ENCODE results near the gene ANKS1A.
"Not testable (repeated sequence)": the region's sequence is repeated elsewhere in the genome, so short reads cannot be mapped to it uniquely, and the experiment has no call there.

Gene ANKS1A

GRCh38 chr6:34888874-34889555 lies at the start of gene ANKS1A:
Gene ANKS1A (plus strand): TSS chr6:34889255. CDS start chr6:34889403, 148 bp downstream.
- Histone ChIP-seq H3K4me3 (ENCODE audit: low read length) (peak within 1 kb of the TSS; percentile 98), H3K9me3 (ENCODE audit: control insufficient read depth, low read length) (no peaks in the 10 kb centered on the region), H3K27me3 (ENCODE audit: control insufficient read depth, insufficient read depth, low read length) (no peaks in the 10 kb centered on the region), H3K9ac (ENCODE audit: low read length) (peak within 1 kb of the TSS; percentile 94), H3K36me3 (ENCODE audit: control insufficient read depth, insufficient read depth, low read length) (no peaks in the 10 kb centered on the region), H3K4me1 (ENCODE audit: control insufficient read depth, insufficient read depth, low read length) (peaks cover 10% of the 10 kb centered on the region)

- Histone ChIP-seq H3K27me3 (ENCODE audit: control insufficient read depth, insufficient read depth, low read length) (no peaks in the 10 kb centered on the region), H3K9ac (ENCODE audit: low read length) (no peak overlapping the region), H3K36me3 (ENCODE audit: control insufficient read depth, insufficient read depth, low read length) (no peaks in the 10 kb centered on the region), H3K9me3 (ENCODE audit: control insufficient read depth, low read length) (no peaks in the 10 kb centered on the region), H3K4me1 (ENCODE audit: control insufficient read depth, insufficient read depth, low read length) (no peaks in the 10 kb centered on the region), H3K4me3 (ENCODE audit: low read length) (no peak overlapping the region)
Measured at GRCh38 chr6:34839666-34840352, 49.2 kb upstream of the ANKS1A start.

- H3K36me3 ChIP-seq (ENCODE audit: control insufficient read depth, insufficient read depth, low read length); H3K4me1 ChIP-seq (ENCODE audit: control insufficient read depth, insufficient read depth, low read length); H3K9me3 ChIP-seq (ENCODE audit: control insufficient read depth, low read length); H3K4me3 ChIP-seq (ENCODE audit: low read length); H3K9ac ChIP-seq (ENCODE audit: low read length); H3K27me3 ChIP-seq (ENCODE audit: control insufficient read depth, insufficient read depth, low read length): not testable (repeated sequence)
Measured at GRCh38 chr6:34849066-34849465, 40.0 kb upstream of the ANKS1A start.

- H3K4me3 ChIP-seq (ENCODE audit: low read length) = no peak overlapping the region
- no peak overlapping the region for H3K9ac ChIP-seq (ENCODE audit: low read length)
- no peaks in the 10 kb centered on the region for H3K9me3 ChIP-seq (ENCODE audit: control insufficient read depth, low read length)
- H3K27me3 ChIP-seq (ENCODE audit: control insufficient read depth, insufficient read depth, low read length) = no peaks in the 10 kb centered on the region
- no peaks in the 10 kb centered on the region for H3K4me1 ChIP-seq (ENCODE audit: control insufficient read depth, insufficient read depth, low read length)
- no peaks in the 10 kb centered on the region for H3K36me3 ChIP-seq (ENCODE audit: control insufficient read depth, insufficient read depth, low read length)
Measured at GRCh38 chr6:34851361-34851760, 37.7 kb upstream of the ANKS1A start.

GRCh38 chr6:34852406-34853085 lies 36.5 kb upstream of the ANKS1A start:
- no peaks in the 10 kb centered on the region for H3K9me3 ChIP-seq (ENCODE audit: control insufficient read depth, low read length)
- no peaks in the 10 kb centered on the region for H3K4me1 ChIP-seq (ENCODE audit: control insufficient read depth, insufficient read depth, low read length)
- H3K27me3 ChIP-seq (ENCODE audit: control insufficient read depth, insufficient read depth, low read length) = no peaks in the 10 kb centered on the region
- peaks cover under 1% of the 10 kb centered on the region for H3K36me3 ChIP-seq (ENCODE audit: control insufficient read depth, insufficient read depth, low read length)
- H3K9ac ChIP-seq (ENCODE audit: low read length) = no peak overlapping the region
- no peak overlapping the region for H3K4me3 ChIP-seq (ENCODE audit: low read length)

- H3K4me1 ChIP-seq (ENCODE audit: control insufficient read depth, insufficient read depth, low read length) = no peaks in the 10 kb centered on the region
- H3K9me3 ChIP-seq (ENCODE audit: control insufficient read depth, low read length) = no peaks in the 10 kb centered on the region
- no peak overlapping the region for H3K9ac ChIP-seq (ENCODE audit: low read length)
- no peaks in the 10 kb centered on the region for H3K27me3 ChIP-seq (ENCODE audit: control insufficient read depth, insufficient read depth, low read length)
- H3K4me3 ChIP-seq (ENCODE audit: low read length) = no peak overlapping the region
- H3K36me3 ChIP-seq (ENCODE audit: control insufficient read depth, insufficient read depth, low read length) = peaks cover 16% of the 10 kb centered on the region
Measured at GRCh38 chr6:34855463-34855862, 33.6 kb upstream of the ANKS1A start.

GRCh38 chr6:34858681-34859080 lies 30.4 kb upstream of the ANKS1A start:
- Histone ChIP-seq H3K27me3 (ENCODE audit: control insufficient read depth, insufficient read depth, low read length) (no peaks in the 10 kb centered on the region), H3K4me3 (ENCODE audit: low read length) (no peak overlapping the region), H3K9me3 (ENCODE audit: control insufficient read depth, low read length) (no peaks in the 10 kb centered on the region), H3K9ac (ENCODE audit: low read length) (no peak overlapping the region), H3K4me1 (ENCODE audit: control insufficient read depth, insufficient read depth, low read length) (no peaks in the 10 kb centered on the region), H3K36me3 (ENCODE audit: control insufficient read depth, insufficient read depth, low read length) (peaks cover 16% of the 10 kb centered on the region)

GRCh38 chr6:34859951-34860350 lies 29.1 kb upstream of the ANKS1A start:
- no peak overlapping the region for H3K9ac ChIP-seq (ENCODE audit: low read length)
- no peak overlapping the region for H3K4me3 ChIP-seq (ENCODE audit: low read length)
- H3K4me1 ChIP-seq (ENCODE audit: control insufficient read depth, insufficient read depth, low read length) = no peaks in the 10 kb centered on the region
- no peaks in the 10 kb centered on the region for H3K9me3 ChIP-seq (ENCODE audit: control insufficient read depth, low read length)
- peaks cover 22% of the 10 kb centered on the region for H3K36me3 ChIP-seq (ENCODE audit: control insufficient read depth, insufficient read depth, low read length)
- H3K27me3 ChIP-seq (ENCODE audit: control insufficient read depth, insufficient read depth, low read length) = no peaks in the 10 kb centered on the region

- Histone ChIP-seq H3K4me1 (ENCODE audit: control insufficient read depth, insufficient read depth, low read length) (no peaks in the 10 kb centered on the region), H3K9ac (ENCODE audit: low read length) (no peak overlapping the region)
Measured at GRCh38 chr6:34860776-34861175, 28.3 kb upstream of the ANKS1A start.

GRCh38 chr6:34864007-34864406 lies 25.0 kb upstream of the ANKS1A start:
- no peak overlapping the region for H3K9ac ChIP-seq (ENCODE audit: low read length)
- H3K36me3 ChIP-seq (ENCODE audit: control insufficient read depth, insufficient read depth, low read length) = peaks cover 7% of the 10 kb centered on the region
- H3K4me1 ChIP-seq (ENCODE audit: control insufficient read depth, insufficient read depth, low read length) = no peaks in the 10 kb centered on the region
- H3K9me3 ChIP-seq (ENCODE audit: control insufficient read depth, low read length) = no peaks in the 10 kb centered on the region
- no peak overlapping the region for H3K4me3 ChIP-seq (ENCODE audit: low read length)
- H3K27me3 ChIP-seq (ENCODE audit: control insufficient read depth, insufficient read depth, low read length) = no peaks in the 10 kb centered on the region

More at GRCh38 chr6:34860776-34861175, 28.3 kb upstream of the ANKS1A start:
- peaks cover 22% of the 10 kb centered on the region for H3K36me3 ChIP-seq (ENCODE audit: control insufficient read depth, insufficient read depth, low read length)
- H3K4me3 ChIP-seq (ENCODE audit: low read length) = no peak overlapping the region
- H3K27me3 ChIP-seq (ENCODE audit: control insufficient read depth, insufficient read depth, low read length) = no peaks in the 10 kb centered on the region
- no peaks in the 10 kb centered on the region for H3K9me3 ChIP-seq (ENCODE audit: control insufficient read depth, low read length)

GRCh38 chr6:34865107-34865506 lies 23.9 kb upstream of the ANKS1A start:
- no peak overlapping the region for H3K9ac ChIP-seq (ENCODE audit: low read length)
- no peaks in the 10 kb centered on the region for H3K9me3 ChIP-seq (ENCODE audit: control insufficient read depth, low read length)
- H3K27me3 ChIP-seq (ENCODE audit: control insufficient read depth, insufficient read depth, low read length) = no peaks in the 10 kb centered on the region
- no peaks in the 10 kb centered on the region for H3K4me1 ChIP-seq (ENCODE audit: control insufficient read depth, insufficient read depth, low read length)
- peaks cover 6% of the 10 kb centered on the region for H3K36me3 ChIP-seq (ENCODE audit: control insufficient read depth, insufficient read depth, low read length)
- no peak overlapping the region for H3K4me3 ChIP-seq (ENCODE audit: low read length)

GRCh38 chr6:34866509-34866908 lies 22.5 kb upstream of the ANKS1A start:
- H3K4me1 ChIP-seq (ENCODE audit: control insufficient read depth, insufficient read depth, low read length) = no peaks in the 10 kb centered on the region
- H3K36me3 ChIP-seq (ENCODE audit: control insufficient read depth, insufficient read depth, low read length) = peaks cover 6% of the 10 kb centered on the region
- H3K4me3 ChIP-seq (ENCODE audit: low read length) = no peak overlapping the region
- H3K9me3 ChIP-seq (ENCODE audit: control insufficient read depth, low read length) = no peaks in the 10 kb centered on the region
- no peaks in the 10 kb centered on the region for H3K27me3 ChIP-seq (ENCODE audit: control insufficient read depth, insufficient read depth, low read length)
- H3K9ac ChIP-seq (ENCODE audit: low read length) = no peak overlapping the region

All from mucosa of stomach (tissue), 1 donor.